Progenitor cell of endocrine pancreas (in vitro differentiated cells): ENCODE measurements around the gene EREG. TPM values are rescaled to one million over a fixed set of nuclear protein-coding genes. Genes with fewer than 3 reads are reported as not detected.

Source experiments
- DNase-seq: peaks from one replicate; pipeline ENCODE4 v3.0.0; 2021; ENCODE audit warnings: low spot score; ENCODE audit not compliant: unreplicated experiment
- H3K27ac Mint-ChIP-seq: 2 replicates; pipeline ENCODE4 v1.8.0; 2021; ENCODE audit warnings: mild to moderate bottlenecking, moderate library complexity, mixed read lengths
- H3K27me3 Mint-ChIP-seq: 2 replicates; pipeline ENCODE4 v1.8.0; 2021; ENCODE audit warnings: mixed read lengths
- H3K36me3 Mint-ChIP-seq: 2 replicates; pipeline ENCODE4 v1.8.0; 2022; ENCODE audit warnings: mixed read lengths; ENCODE audit not compliant: insufficient read depth
- H3K4me1 Mint-ChIP-seq: 2 replicates; pipeline ENCODE4 v1.8.0; 2021; ENCODE audit warnings: low read depth, mixed read lengths
- H3K4me3 Mint-ChIP-seq: 2 replicates; pipeline ENCODE4 v1.8.0; 2021; ENCODE audit warnings: low read depth, mild to moderate bottlenecking, moderate library complexity, mixed read lengths
- H3K9me3 Mint-ChIP-seq: 2 replicates; pipeline ENCODE4 v1.8.0; 2021; ENCODE audit warnings: low read depth, mixed read lengths
- total RNA-seq: library from RNA; stranded (reverse); gene quantifications from 2 replicates; pipeline ENCODE4 v1.2.1, GENCODE V29; 2021
- TF ChIP-seq, protein P1 (sequence below): fragments of 200-600 bp; sonication (generic); IDR thresholded peaks from one replicate; pipeline ENCODE4 v1.5.0; 2021; ENCODE audit warnings: antibody characterized with exemption, mild to moderate bottlenecking; ENCODE audit not compliant: unreplicated experiment

EREG gene
- total RNA-seq, 1 donor from 2014 or later, result not detected

DNA sequence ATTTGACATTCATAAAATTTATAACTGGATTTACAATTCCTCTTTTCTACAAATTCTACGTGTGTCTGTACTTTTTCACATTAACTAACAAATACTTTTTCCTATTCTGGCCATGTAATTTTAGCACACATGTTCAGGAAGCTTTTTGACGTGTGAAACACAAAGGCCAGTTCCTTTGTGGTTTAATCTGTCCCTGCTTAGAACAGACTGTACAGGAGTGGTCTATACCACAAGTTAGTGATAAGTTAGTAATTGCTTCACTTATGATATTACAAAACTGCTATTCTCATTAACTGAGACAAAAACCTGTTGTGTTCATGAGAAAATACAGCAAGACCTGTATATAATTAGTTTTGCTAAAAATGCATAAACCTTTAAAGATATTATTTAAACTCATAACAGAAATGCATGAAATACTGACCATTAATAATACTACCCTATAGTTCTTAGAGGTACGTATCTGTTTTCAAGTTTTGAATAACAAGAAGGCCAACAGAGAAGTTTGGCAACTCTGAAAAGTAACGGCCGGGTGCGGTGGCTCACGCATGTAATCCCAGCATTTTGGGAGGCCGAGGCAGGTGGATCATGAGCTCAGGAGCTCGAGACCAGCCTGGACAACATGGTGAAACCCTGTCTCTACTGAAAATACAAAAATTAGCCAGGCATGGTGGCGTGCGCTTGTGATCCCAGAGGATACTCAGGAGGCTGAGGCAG is 66.3 kb downstream of the EREG start:
- Mint-ChIP-seq H3K27ac (no peak overlapping the region), H3K4me1 (no peaks in the 10 kb centered on the region), H3K27me3 (no peaks in the 10 kb centered on the region), H3K4me3 (no peak overlapping the region), H3K36me3 (no peaks in the 10 kb centered on the region), H3K9me3 (no peaks in the 10 kb centered on the region)
- TF ChIP-seq, protein P1, sequence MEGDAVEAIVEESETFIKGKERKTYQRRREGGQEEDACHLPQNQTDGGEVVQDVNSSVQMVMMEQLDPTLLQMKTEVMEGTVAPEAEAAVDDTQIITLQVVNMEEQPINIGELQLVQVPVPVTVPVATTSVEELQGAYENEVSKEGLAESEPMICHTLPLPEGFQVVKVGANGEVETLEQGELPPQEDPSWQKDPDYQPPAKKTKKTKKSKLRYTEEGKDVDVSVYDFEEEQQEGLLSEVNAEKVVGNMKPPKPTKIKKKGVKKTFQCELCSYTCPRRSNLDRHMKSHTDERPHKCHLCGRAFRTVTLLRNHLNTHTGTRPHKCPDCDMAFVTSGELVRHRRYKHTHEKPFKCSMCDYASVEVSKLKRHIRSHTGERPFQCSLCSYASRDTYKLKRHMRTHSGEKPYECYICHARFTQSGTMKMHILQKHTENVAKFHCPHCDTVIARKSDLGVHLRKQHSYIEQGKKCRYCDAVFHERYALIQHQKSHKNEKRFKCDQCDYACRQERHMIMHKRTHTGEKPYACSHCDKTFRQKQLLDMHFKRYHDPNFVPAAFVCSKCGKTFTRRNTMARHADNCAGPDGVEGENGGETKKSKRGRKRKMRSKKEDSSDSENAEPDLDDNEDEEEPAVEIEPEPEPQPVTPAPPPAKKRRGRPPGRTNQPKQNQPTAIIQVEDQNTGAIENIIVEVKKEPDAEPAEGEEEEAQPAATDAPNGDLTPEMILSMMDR, result no peak
- DNase-seq, result no peak

DNA sequence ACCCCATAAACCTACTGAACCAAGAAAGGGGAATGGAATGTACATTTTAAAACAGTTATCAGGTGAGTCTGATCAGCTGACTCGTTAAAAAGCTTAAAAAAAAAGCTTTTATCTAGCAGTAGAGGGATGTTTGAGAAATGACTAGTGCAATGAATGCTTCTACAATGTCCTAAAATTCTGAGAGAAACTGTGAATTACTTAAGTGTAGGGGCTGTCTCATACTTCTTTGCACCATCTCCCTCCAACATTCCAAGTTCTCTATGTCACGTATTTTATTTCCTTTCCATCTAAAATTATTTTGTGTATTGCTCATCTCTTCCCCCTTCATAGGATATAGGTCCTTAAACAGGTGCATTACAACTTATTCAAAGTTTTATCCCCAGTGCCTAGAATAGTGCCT is 68.1 kb downstream of the EREG start:
- no peak overlapping the region for H3K4me3 Mint-ChIP-seq
- DNase-seq, result no peak
- no peaks in the 10 kb centered on the region for H3K27me3 Mint-ChIP-seq
- H3K36me3 Mint-ChIP-seq, result no peaks in the 10 kb centered on the region
- TF ChIP-seq, protein P1, result no peak
- no peak overlapping the region for H3K27ac Mint-ChIP-seq
- no peaks in the 10 kb centered on the region for H3K9me3 Mint-ChIP-seq
- no peaks in the 10 kb centered on the region for H3K4me1 Mint-ChIP-seq

DNA sequence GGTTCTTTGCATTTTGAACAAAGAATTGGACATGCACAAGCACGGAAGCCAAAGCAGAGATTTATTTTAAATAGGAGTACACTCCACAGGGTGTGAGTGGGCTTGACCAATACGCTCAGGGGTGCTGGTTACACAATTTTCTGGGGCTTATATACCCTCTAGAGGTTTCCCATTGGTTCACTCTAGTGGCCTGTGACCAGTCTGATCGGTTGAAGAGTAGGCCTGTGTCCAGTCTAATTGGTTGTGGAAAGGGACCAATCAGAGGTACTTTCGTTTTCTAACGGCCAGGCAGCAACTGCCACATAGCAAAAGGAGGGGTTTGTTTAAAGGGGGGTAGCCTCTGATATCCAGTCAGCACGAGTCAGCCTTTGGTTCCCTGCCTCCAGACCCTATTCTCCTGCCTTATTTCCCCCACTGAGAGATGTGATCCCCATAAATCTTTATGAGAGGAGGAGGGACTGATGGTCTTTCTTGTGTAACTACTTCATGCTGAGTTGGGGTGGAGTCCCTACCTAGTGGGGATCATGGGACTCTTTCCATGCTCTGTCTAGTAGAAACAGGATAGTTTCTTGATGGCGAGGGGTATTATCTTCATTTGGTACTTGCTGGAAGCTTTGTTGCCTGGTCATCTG is 68.7 kb downstream of the EREG start:
- no peak overlapping the region for H3K27ac Mint-ChIP-seq
- TF ChIP-seq, protein P1, result no peak
- H3K4me3 Mint-ChIP-seq, result no peak overlapping the region
- H3K9me3 Mint-ChIP-seq, result no peaks in the 10 kb centered on the region
- H3K27me3 Mint-ChIP-seq, result no peaks in the 10 kb centered on the region
- no peak for DNase-seq
- no peaks in the 10 kb centered on the region for H3K36me3 Mint-ChIP-seq
- H3K4me1 Mint-ChIP-seq, result no peaks in the 10 kb centered on the region

DNA sequence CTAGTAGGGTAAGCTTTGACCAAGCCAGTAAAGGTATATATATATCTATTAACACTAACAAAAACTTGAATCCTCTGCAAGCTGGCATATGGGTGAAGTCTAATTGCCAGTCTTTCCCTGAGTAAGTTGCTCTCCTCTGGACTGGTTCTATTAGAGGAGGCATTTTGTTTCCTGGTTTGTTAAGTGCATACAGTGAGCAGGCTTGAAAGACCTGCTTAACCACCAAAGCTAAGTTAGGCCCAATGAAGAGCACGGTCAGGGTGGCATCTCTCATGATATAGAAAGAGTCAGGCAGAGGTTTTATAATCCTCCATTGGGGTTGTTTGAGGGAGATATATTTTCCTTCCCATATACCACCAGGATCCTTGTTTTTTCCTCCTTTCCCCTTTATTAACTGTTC is 70.4 kb downstream of the EREG start:
- TF ChIP-seq, protein P1, result no peak
- H3K27me3 Mint-ChIP-seq, result no peaks in the 10 kb centered on the region

DNA sequence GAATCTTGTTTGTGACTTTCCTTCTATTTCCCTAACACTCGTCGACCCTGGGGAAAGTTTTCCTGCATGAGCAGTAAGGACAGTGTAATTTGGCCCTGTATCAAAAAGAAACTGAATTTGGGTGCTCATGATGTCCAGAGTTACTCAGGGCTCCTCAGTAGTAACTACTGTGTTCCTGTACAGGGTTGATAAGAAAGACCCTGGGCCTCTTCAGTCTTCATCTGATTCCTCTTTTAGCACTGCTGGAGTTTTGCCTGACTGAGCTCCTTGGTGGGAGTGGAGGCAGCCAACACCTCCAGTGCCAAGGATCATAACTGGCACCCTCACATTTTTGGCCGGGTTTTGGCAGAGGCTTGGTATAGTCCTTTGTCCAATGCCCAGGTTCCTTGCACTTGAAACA is 72.9 kb downstream of the EREG start:
- TF ChIP-seq, protein P1, result no peak
- H3K4me3 Mint-ChIP-seq, result no peak overlapping the region
- H3K4me1 Mint-ChIP-seq, result no peaks in the 10 kb centered on the region
- no peak for DNase-seq
- H3K9me3 Mint-ChIP-seq, result no peaks in the 10 kb centered on the region
- H3K27me3 Mint-ChIP-seq, result peaks cover 2% of the 10 kb centered on the region
- H3K27ac Mint-ChIP-seq, result no peak overlapping the region
- no peaks in the 10 kb centered on the region for H3K36me3 Mint-ChIP-seq

More for the DNA sequence above, 70.4 kb downstream of the EREG start:
- Mint-ChIP-seq H3K4me1 (no peaks in the 10 kb centered on the region), H3K4me3 (no peak overlapping the region), H3K27ac (no peak overlapping the region), H3K36me3 (no peaks in the 10 kb centered on the region), H3K9me3 (no peaks in the 10 kb centered on the region)
- DNase-seq, result no peak

Other genes starting within 250 kb of the EREG start
- 21.1 and 23.3 TPM in 2 replicates for gene MTHFD2L, start 207.0 kb upstream of the EREG start, total RNA-seq
- gene EPGN, start 56.7 kb upstream of the EREG start, total RNA-seq, result not detected in 2 replicates
- gene AREG, start 80.0 kb downstream of the EREG start, total RNA-seq, result 2.2 and 3.6 TPM in 2 replicates